Measurements from ENCODE around the gene MRPL49. TPM values are rescaled to one million over a fixed set of nuclear protein-coding genes. Genes with fewer than 3 reads are reported as not detected.
A peak's percentile ranks its signal among the peaks of the same experiment; 100 is the strongest.

The MRPL49 gene
- polyA plus RNA-seq, 4 donors = 35.2 to 65.7 (median 50.6) TPM

DNA sequence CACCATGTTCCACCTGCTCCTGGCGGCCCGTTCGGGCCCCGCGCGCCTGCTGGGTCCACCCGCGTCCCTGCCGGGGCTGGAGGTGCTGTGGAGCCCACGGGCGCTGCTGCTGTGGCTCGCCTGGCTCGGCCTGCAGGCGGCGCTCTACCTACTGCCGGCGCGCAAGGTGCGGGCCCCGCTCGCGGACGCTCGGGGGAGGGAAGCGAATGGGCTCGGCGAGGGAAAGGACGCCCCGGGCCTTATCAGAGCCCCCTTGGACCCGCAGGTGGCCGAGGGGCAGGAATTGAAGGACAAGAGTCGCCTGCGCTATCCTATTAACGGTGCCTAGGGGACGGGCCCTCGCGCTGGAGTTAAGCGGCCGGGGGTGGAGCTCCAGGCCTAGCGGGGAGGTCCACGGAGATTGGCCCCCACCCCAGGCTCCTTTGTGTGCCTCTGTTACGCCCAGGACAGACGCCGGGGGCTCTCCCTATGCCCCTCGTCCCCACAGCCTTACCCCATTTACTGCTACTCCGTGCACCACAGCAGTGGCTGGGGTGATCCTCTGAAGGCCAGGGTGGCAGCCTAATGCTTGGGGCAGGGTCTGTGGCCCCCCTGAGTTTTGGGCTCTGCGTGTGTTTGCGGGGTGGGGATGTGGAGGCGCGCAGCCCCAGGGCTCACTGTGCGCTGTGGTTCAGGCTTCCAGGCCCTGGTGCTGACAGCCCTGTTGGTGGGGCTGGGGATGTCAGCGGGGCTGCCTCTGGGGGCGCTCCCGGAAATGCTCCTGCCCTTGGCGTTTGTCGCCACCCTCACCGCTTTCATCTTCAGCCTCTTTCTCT, 9.4 kb upstream of the MRPL49 start:
- WGBS, 3 donors = 0 to 1% (median 1%) methylated on average over 51 to 57 of the region's 57 CpGs
- DNase-seq (peak; percentile 59 to 85), FAIRE-seq (no peak)
- peak overlapping the region; percentile 15 to 79 (median 38) for H3K27ac ChIP-seq (ENCODE audit: low read depth in 1 of 3, low read length in 2 of 3)
- peaks cover 5 to 41% (median 15%) of the 10 kb centered on the region in 3 donors for H3K4me1 ChIP-seq (ENCODE audit: control insufficient read depth in 3 of 3, insufficient read depth in 2 of 3, low read depth in 1 of 3, low read length in 2 of 3)
- no peaks in the 10 kb centered on the region for H3K27me3 ChIP-seq (ENCODE audit: control insufficient read depth in 3 of 3, insufficient read depth in 3 of 3, low read length in 3 of 3)
- H3K9me3 ChIP-seq (ENCODE audit: control insufficient read depth in 2 of 2, insufficient read depth in 1 of 2, low read depth in 1 of 2, low read length in 1 of 2) = no peaks in the 10 kb centered on the region
- H3K36me3 ChIP-seq (ENCODE audit: control insufficient read depth in 3 of 3, insufficient read depth in 2 of 3, low read depth in 1 of 3, low read length in 3 of 3) = peaks cover 5 to 65% (median 8%) of the 10 kb centered on the region in 3 donors
- peak overlapping the region; percentile 38 to 83 (median 58) for H3K4me3 ChIP-seq (ENCODE audit: low read depth in 1 of 3, low read length in 3 of 3)

DNA sequence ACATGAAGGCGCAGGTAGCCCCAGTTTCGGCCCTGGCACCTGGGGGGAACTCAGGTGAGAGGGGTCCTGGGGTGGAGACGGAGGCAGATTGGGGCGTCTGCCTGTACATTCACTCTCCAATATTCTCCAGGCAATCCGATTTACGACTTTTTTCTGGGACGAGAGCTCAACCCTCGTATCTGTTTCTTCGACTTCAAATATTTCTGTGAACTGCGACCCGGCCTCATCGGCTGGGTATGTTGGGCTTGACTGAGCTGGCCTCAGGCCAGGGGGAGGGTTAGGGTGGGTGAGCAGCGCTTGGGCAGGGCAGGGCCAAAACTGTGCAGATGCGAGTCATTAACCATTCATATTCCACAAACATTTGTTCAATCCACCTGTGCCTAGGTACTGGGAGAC, 8.8 kb upstream of the MRPL49 start:
- Histone ChIP-seq H3K9me3 (ENCODE audit: control insufficient read depth in 2 of 2, insufficient read depth in 1 of 2, low read depth in 1 of 2, low read length in 1 of 2) (no peaks in the 10 kb centered on the region), H3K27ac (ENCODE audit: low read depth in 1 of 3, low read length in 2 of 3) (peak overlapping the region in 1 of 3 donors; percentile 79), H3K27me3 (ENCODE audit: control insufficient read depth in 3 of 3, insufficient read depth in 3 of 3, low read length in 3 of 3) (no peaks in the 10 kb centered on the region), H3K4me3 (ENCODE audit: low read depth in 1 of 3, low read length in 3 of 3) (peak overlapping the region in 2 of 3 donors; percentile 58 to 83), H3K4me1 (ENCODE audit: control insufficient read depth in 3 of 3, insufficient read depth in 2 of 3, low read depth in 1 of 3, low read length in 2 of 3) (peaks cover 5 to 43% (median 15%) of the 10 kb centered on the region in 3 donors), H3K36me3 (ENCODE audit: control insufficient read depth in 3 of 3, insufficient read depth in 2 of 3, low read depth in 1 of 3, low read length in 3 of 3) (peaks cover under 1 to 65% (median 2%) of the 10 kb centered on the region in 3 donors)
- DNase-seq (no peak), FAIRE-seq (no peak)
- WGBS, 3 donors = 7 to 28% (median 21%) methylated on average over 14 of the region's 14 CpGs

DNA sequence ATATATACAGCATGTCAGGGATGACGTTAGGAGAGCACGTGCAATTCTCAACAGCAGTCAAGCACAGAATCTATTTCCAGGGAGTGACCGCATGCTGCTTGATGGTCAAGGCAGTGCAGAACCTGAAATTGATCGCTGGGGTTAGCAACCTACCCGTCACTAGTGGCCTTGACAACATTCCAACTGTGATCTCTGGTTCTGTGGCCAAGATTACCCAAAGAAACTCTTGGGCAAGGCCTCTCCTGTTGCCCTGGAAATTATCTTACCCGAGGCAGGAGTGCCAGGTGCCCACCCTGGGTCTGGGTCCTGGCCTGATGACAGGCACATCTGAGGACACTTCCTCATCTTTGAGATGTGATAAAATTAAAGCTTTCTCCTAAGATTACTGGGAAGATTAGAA, 8.3 kb upstream of the MRPL49 start:
- Histone ChIP-seq H3K27ac (ENCODE audit: low read depth in 1 of 3, low read length in 2 of 3) (no peak overlapping the region), H3K9me3 (ENCODE audit: control insufficient read depth in 2 of 2, insufficient read depth in 1 of 2, low read depth in 1 of 2, low read length in 1 of 2) (no peaks in the 10 kb centered on the region), H3K4me3 (ENCODE audit: low read depth in 1 of 3, low read length in 3 of 3) (no peak overlapping the region), H3K4me1 (ENCODE audit: control insufficient read depth in 3 of 3, insufficient read depth in 2 of 3, low read depth in 1 of 3, low read length in 2 of 3) (peaks cover 5 to 43% (median 15%) of the 10 kb centered on the region in 3 donors), H3K27me3 (ENCODE audit: control insufficient read depth in 3 of 3, insufficient read depth in 3 of 3, low read length in 3 of 3) (no peaks in the 10 kb centered on the region), H3K36me3 (ENCODE audit: control insufficient read depth in 3 of 3, insufficient read depth in 2 of 3, low read depth in 1 of 3, low read length in 3 of 3) (peaks cover 0 to 66% (median 3%) of the 10 kb centered on the region in 3 donors)
- DNase-seq (no peak), FAIRE-seq (no peak)
- WGBS, 3 donors = 44 to 71% (median 59%) methylated on average over 6 of the region's 6 CpGs

DNA sequence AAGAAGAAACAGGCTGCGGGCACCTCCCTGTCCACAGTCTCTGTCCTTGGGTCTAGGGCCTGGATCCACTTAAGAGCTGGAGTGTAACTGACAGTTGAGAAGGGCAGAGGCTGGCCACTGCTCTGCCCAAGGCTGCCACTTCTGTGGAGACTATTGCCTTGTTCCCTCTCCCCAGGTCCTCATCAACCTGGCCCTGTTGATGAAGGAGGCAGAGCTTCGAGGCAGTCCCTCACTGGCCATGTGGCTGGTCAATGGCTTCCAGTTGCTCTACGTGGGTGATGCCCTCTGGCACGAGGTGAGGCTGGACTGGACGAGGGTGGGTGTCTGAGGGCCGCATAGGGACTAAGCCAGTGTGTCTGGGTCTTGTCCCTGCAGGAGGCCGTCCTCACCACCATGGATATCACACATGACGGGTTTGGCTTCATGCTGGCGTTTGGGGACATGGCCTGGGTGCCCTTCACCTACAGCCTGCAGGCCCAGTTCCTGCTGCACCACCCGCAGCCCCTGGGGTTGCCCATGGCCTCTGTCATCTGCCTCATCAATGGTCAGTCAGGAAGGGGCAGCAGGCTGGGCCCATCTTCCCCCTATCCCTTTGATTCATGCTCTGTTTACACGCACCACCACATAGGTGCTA, 7.5 kb upstream of the MRPL49 start:
- H3K4me1 ChIP-seq (ENCODE audit: control insufficient read depth in 3 of 3, insufficient read depth in 2 of 3, low read depth in 1 of 3, low read length in 2 of 3) = peaks cover 5 to 43% (median 15%) of the 10 kb centered on the region in 3 donors
- H3K36me3 ChIP-seq (ENCODE audit: control insufficient read depth in 3 of 3, insufficient read depth in 2 of 3, low read depth in 1 of 3, low read length in 3 of 3) = peaks cover 0 to 65% (median 5%) of the 10 kb centered on the region in 3 donors
- H3K4me3 ChIP-seq (ENCODE audit: low read depth in 1 of 3, low read length in 3 of 3) = no peak overlapping the region
- H3K27me3 ChIP-seq (ENCODE audit: control insufficient read depth in 3 of 3, insufficient read depth in 3 of 3, low read length in 3 of 3) = no peaks in the 10 kb centered on the region
- no peak for FAIRE-seq
- H3K27ac ChIP-seq (ENCODE audit: low read depth in 1 of 3, low read length in 2 of 3) = no peak overlapping the region
- WGBS, 3 donors = 88 to 90% (median 89%) methylated on average over 10 to 11 of the region's 11 CpGs
- no peak for DNase-seq
- H3K9me3 ChIP-seq (ENCODE audit: control insufficient read depth in 2 of 2, insufficient read depth in 1 of 2, low read depth in 1 of 2, low read length in 1 of 2) = no peaks in the 10 kb centered on the region

DNA sequence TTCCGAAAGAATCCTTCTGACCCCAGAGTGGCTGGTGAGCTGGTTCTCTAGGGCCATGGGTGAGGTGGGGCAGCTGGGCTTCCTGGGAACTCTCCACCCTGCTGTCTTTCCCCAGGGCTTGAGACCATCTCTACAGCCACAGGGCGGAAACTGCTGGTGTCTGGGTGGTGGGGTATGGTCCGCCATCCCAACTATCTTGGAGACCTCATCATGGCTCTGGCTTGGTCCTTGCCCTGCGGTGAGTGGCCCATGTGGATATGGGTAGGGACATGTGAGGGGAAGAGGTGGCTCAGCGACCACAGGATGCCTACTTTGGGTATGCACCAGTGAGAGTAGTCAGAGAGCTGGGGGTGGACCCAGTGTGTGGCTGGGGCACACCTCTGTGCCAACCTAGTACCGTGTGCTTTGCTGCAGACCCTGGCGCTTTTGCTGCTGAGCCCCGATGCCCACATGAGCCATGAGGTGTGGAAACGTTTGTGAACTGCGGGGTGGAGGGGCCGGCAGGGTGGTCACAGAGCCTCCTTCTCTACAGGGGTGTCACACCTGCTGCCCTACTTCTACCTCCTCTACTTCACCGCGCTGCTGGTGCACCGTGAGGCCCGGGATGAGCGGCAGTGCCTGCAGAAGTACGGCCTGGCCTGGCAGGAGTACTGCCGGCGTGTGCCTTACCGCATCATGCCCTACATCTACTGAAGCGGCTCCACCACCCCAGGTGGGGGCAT, 6.6 kb upstream of the MRPL49 start:
- no peak for DNase-seq
- Histone ChIP-seq H3K4me1 (ENCODE audit: control insufficient read depth in 3 of 3, insufficient read depth in 2 of 3, low read depth in 1 of 3, low read length in 2 of 3) (peaks cover 8 to 41% (median 15%) of the 10 kb centered on the region in 3 donors), H3K9me3 (ENCODE audit: control insufficient read depth in 2 of 2, insufficient read depth in 1 of 2, low read depth in 1 of 2, low read length in 1 of 2) (no peaks in the 10 kb centered on the region), H3K36me3 (ENCODE audit: control insufficient read depth in 3 of 3, insufficient read depth in 2 of 3, low read depth in 1 of 3, low read length in 3 of 3) (peaks cover 0 to 63% (median 10%) of the 10 kb centered on the region in 3 donors), H3K4me3 (ENCODE audit: low read depth in 1 of 3, low read length in 3 of 3) (no peak overlapping the region), H3K27me3 (ENCODE audit: control insufficient read depth in 3 of 3, insufficient read depth in 3 of 3, low read length in 3 of 3) (no peaks in the 10 kb centered on the region), H3K27ac (ENCODE audit: low read depth in 1 of 3, low read length in 2 of 3) (no peak overlapping the region)
- WGBS, 3 donors = 93 to 95% (median 94%) methylated on average over 20 to 21 of the region's 21 CpGs
- no peak for FAIRE-seq

DNA sequence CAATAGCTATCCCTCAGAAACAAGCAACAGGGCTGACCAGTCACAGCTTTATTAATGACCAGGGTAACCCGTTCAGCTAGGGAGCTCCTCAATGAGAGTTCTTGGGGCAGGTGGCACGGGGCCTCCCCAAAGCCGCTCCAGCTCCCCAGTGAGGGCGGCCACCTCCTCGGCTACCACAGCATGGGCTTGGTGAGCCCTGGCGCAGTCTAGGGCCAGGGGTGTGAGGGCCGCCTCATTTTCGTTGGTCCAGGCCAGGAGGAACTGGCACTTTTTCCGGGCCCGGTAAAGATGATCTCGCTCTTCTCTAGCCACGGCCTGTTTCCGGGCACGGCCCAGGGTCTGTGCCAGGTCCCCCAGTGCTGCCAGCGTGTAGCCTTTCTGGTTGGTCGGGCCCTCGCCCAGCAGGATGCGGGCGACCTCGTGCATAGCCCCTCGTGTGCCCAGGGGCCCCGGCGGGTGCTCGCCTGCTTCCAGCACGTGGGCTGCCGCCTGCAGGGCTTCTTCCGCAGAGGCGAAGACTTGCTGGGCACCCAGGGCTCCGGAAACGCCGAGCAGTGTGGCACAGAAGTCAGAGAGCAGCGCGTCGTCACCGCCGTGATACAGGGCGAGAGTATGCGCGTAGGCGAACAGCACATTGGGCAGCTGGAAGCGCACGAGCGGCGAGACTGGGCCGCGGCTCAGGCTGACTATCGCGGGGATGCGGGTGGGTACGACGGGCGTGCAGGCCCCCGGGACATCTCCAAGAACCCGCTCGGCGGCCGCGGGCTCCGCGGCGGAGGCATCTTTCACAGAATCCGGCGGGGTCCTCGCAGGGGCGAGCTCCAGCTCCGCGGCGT, 5.5 kb upstream of the MRPL49 start:
- Histone ChIP-seq H3K4me3 (ENCODE audit: low read depth in 1 of 3, low read length in 3 of 3) (peak overlapping the region; percentile 61 to 87 (median 75)), H3K36me3 (ENCODE audit: control insufficient read depth in 3 of 3, insufficient read depth in 2 of 3, low read depth in 1 of 3, low read length in 3 of 3) (peaks cover 0 to 58% (median 11%) of the 10 kb centered on the region in 3 donors), H3K27ac (ENCODE audit: low read depth in 1 of 3, low read length in 2 of 3) (peak overlapping the region; percentile 70 to 93 (median 79)), H3K27me3 (ENCODE audit: control insufficient read depth in 3 of 3, insufficient read depth in 3 of 3, low read length in 3 of 3) (no peaks in the 10 kb centered on the region), H3K4me1 (ENCODE audit: control insufficient read depth in 3 of 3, insufficient read depth in 2 of 3, low read depth in 1 of 3, low read length in 2 of 3) (peaks cover 8 to 38% (median 15%) of the 10 kb centered on the region in 3 donors), H3K9me3 (ENCODE audit: control insufficient read depth in 2 of 2, insufficient read depth in 1 of 2, low read depth in 1 of 2, low read length in 1 of 2) (no peaks in the 10 kb centered on the region)
- DNase-seq = peak; percentile 45 to 65
- FAIRE-seq = no peak
- WGBS, 3 donors = 14 to 20% (median 17%) methylated on average over 53 to 68 of the region's 68 CpGs

DNA sequence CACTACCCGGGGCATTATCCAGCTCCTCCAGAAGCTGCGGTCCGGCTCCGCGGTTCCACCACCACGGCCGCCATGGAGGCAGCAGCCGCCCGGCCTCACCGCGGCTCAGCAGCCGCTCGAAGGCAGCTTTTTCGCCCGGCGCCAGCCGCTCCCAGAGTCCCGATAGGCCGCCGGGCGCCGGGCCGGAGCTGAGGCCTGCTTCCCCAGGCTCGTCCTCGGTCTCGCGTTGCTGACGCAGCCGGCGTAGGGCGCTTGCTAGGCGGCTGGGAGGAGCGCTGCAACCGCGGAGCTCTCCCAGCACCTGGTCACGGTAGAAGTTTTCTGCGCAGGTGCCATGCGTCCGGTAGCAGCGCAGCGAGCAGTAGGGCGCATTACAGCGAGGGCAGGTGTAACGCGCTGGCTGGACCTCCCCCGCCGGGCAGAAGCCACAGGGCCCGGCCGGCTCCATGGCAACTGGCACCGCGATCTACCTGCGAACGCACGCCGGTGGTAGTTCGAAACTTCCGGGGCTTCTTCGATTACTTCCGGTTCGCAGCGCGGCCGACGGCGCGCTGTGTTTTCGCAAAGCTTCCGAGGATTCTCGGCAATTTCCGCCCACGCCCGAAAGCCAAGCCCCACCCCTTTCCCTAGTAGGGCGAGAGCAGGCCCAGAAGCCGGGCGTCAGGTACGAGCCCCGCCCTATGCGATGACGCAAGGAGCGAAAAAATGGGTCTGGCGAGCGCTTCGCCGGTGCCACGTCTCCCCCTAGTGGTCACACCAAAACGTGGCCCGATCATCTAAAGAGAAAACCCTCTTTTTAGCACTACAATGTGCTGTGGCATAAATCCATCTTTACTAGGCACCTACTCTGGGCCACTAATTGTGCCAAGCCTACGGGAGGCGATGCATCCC, 4.7 kb upstream of the MRPL49 start, which contains the start of gene ZNHIT2:
ZNHIT2 (minus strand) TSS at position 496 of the 891 bp plus-strand sequence; CDS start at position 448, 48 bp downstream.
- Histone ChIP-seq H3K9me3 (ENCODE audit: control insufficient read depth in 2 of 2, insufficient read depth in 1 of 2, low read depth in 1 of 2, low read length in 1 of 2) (no peaks in the 10 kb centered on the region), H3K4me1 (ENCODE audit: control insufficient read depth in 3 of 3, insufficient read depth in 2 of 3, low read depth in 1 of 3, low read length in 2 of 3) (peaks cover 8 to 33% (median 13%) of the 10 kb centered on the region in 3 donors), H3K27ac (ENCODE audit: low read depth in 1 of 3, low read length in 2 of 3) (peak within 1 kb of the TSS; percentile 70 to 93 (median 79)), H3K27me3 (ENCODE audit: control insufficient read depth in 3 of 3, insufficient read depth in 3 of 3, low read length in 3 of 3) (no peaks in the 10 kb centered on the region), H3K36me3 (ENCODE audit: control insufficient read depth in 3 of 3, insufficient read depth in 2 of 3, low read depth in 1 of 3, low read length in 3 of 3) (peaks cover 0 to 58% (median 11%) of the 10 kb centered on the region in 3 donors), H3K4me3 (ENCODE audit: low read depth in 1 of 3, low read length in 3 of 3) (peak within 1 kb of the TSS; percentile 61 to 87 (median 75))
- 0 to 1% (median 0%) methylated on average over 74 to 89 of the region's 89 CpGs for WGBS, 3 donors
- FAIRE-seq (no peak), DNase-seq (peak; percentile 99 to 100)
